Loucy (cell line): Measurements from ENCODE around the gene CXCR3.

Experiments used
- H2AFZ ChIP-seq: fragments of 200-600 bp; sonication (generic); 2 replicates; pipeline ENCODE4 v1.6.0; 2016; ENCODE audit warnings: antibody characterized with exemption, mild to moderate bottlenecking, low read length, moderate library complexity
- H3F3A ChIP-seq: fragments of 200-600 bp; 2 replicates; pipeline ENCODE4 v1.6.0; 2016; ENCODE audit warnings: antibody characterized with exemption, low read depth, mild to moderate bottlenecking
- H3K27me3 ChIP-seq: fragments of 200-600 bp; sonication (generic); 2 replicates; pipeline ENCODE4 v1.6.1; 2014; ENCODE audit warnings: low read length, mild to moderate bottlenecking; ENCODE audit not compliant: insufficient read depth, poor library complexity, severe bottlenecking
- H3K36me3 ChIP-seq: fragments of 200-600 bp; sonication (generic); 2 replicates; pipeline ENCODE4 v1.6.1; 2016; ENCODE audit warnings: low read length; ENCODE audit not compliant: insufficient read depth
- H3K4me1 ChIP-seq: fragments of 200-600 bp; sonication (generic); 2 replicates; pipeline ENCODE4 v1.5.1; 2014; ENCODE audit warnings: low read length, mild to moderate bottlenecking; ENCODE audit not compliant: insufficient read depth, poor library complexity, severe bottlenecking
- H3K4me2 ChIP-seq: fragments of 200-600 bp; sonication (generic); 2 replicates; pipeline ENCODE4 v1.6.0; 2014; ENCODE audit warnings: antibody characterized with exemption, low read length, low read depth, mild to moderate bottlenecking; ENCODE audit not compliant: poor library complexity, severe bottlenecking
- H3K4me3 ChIP-seq: fragments of 200-600 bp; sonication (generic); 2 replicates; pipeline ENCODE4 v1.5.1; 2014; ENCODE audit warnings: low read length, mild to moderate bottlenecking, mixed read lengths; ENCODE audit not compliant: poor library complexity, severe bottlenecking
- H3K79me2 ChIP-seq: fragments of 200-600 bp; sonication (generic); 2 replicates; pipeline ENCODE4 v1.6.1; 2014; ENCODE audit warnings: low read length; ENCODE audit not compliant: insufficient read depth
- H3K9ac ChIP-seq: fragments of 200-600 bp; sonication (generic); 2 replicates; pipeline ENCODE4 v1.6.0; 2014; ENCODE audit warnings: mild to moderate bottlenecking, low read depth, low read length, moderate library complexity; ENCODE audit not compliant: poor library complexity, severe bottlenecking
- H3K9me2 ChIP-seq: fragments of 200-600 bp; sonication (generic); replicated peaks from 2 replicates; pipeline ENCODE4 v1.6.1; 2016; ENCODE audit warnings: low read depth, low read length, mixed read lengths
- H3K9me3 ChIP-seq: fragments of 200-600 bp; sonication (generic); 2 replicates; pipeline ENCODE4 v1.6.1; 2014; ENCODE audit warnings: mild to moderate bottlenecking, antibody characterized with exemption, low read length, low read depth; ENCODE audit not compliant: insufficient read depth
- H4K20me1 ChIP-seq: fragments of 200-600 bp; sonication (generic); 2 replicates; pipeline ENCODE4 v1.6.0; 2014; ENCODE audit warnings: antibody characterized with exemption, low read length, mild to moderate bottlenecking; ENCODE audit not compliant: insufficient read depth, poor library complexity, severe bottlenecking
- EZH2phosphoT487 ChIP-seq: fragments of 200-600 bp; IDR thresholded peaks from 2 replicates; pipeline ENCODE4 v1.6.1; 2018; ENCODE audit warnings: antibody characterized with exemption, mild to moderate bottlenecking, moderate library complexity, borderline replicate concordance
- TF ChIP-seq, protein P1 (sequence below): fragments of 200-600 bp; sonication (generic); conservative IDR thresholded peaks from 2 replicates; pipeline ENCODE4 v1.5.1; 2014; ENCODE audit warnings: mild to moderate bottlenecking, antibody characterized with exemption, low read length

The CXCR3 gene

DNA sequence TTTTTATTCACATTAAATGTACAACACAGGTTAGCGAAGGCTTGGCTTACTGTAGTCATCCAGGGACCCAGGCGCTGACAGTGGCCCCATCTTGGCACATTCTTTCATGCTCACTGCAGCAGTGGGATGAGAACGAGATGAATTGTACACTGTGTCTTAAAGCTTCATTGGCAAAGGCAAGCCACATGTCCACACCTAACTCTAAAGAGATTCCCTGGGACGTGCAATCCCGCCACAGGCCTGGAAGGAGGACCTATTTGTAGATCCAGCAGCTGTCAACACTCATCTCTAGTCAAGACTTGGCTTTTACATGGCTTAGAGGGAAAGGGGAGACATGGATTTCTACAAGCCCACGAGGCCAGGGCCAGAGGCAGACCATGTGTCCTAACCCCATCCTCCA is 16.1 kb upstream of the CXCR3 start:
- H4K20me1 ChIP-seq: no peaks in the 10 kb centered on the region
- H2AFZ ChIP-seq: no peak overlapping the region
- no peaks in the 10 kb centered on the region for H3F3A ChIP-seq
- no peaks in the 10 kb centered on the region for H3K9me3 ChIP-seq
- no peak overlapping the region for H3K4me3 ChIP-seq
- H3K27me3 ChIP-seq: no peaks in the 10 kb centered on the region
- H3K9me2 ChIP-seq: no peaks in the 10 kb centered on the region
- no peak overlapping the region for H3K9ac ChIP-seq
- peaks cover 22% of the 10 kb centered on the region for H3K4me1 ChIP-seq
- no peaks in the 10 kb centered on the region for H3K79me2 ChIP-seq
- H3K4me2 ChIP-seq: no peak overlapping the region
- H3K36me3 ChIP-seq: no peaks in the 10 kb centered on the region
- TF ChIP-seq EZH2phosphoT487: no peak
- TF ChIP-seq, protein P1, sequence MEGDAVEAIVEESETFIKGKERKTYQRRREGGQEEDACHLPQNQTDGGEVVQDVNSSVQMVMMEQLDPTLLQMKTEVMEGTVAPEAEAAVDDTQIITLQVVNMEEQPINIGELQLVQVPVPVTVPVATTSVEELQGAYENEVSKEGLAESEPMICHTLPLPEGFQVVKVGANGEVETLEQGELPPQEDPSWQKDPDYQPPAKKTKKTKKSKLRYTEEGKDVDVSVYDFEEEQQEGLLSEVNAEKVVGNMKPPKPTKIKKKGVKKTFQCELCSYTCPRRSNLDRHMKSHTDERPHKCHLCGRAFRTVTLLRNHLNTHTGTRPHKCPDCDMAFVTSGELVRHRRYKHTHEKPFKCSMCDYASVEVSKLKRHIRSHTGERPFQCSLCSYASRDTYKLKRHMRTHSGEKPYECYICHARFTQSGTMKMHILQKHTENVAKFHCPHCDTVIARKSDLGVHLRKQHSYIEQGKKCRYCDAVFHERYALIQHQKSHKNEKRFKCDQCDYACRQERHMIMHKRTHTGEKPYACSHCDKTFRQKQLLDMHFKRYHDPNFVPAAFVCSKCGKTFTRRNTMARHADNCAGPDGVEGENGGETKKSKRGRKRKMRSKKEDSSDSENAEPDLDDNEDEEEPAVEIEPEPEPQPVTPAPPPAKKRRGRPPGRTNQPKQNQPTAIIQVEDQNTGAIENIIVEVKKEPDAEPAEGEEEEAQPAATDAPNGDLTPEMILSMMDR: no peak

DNA sequence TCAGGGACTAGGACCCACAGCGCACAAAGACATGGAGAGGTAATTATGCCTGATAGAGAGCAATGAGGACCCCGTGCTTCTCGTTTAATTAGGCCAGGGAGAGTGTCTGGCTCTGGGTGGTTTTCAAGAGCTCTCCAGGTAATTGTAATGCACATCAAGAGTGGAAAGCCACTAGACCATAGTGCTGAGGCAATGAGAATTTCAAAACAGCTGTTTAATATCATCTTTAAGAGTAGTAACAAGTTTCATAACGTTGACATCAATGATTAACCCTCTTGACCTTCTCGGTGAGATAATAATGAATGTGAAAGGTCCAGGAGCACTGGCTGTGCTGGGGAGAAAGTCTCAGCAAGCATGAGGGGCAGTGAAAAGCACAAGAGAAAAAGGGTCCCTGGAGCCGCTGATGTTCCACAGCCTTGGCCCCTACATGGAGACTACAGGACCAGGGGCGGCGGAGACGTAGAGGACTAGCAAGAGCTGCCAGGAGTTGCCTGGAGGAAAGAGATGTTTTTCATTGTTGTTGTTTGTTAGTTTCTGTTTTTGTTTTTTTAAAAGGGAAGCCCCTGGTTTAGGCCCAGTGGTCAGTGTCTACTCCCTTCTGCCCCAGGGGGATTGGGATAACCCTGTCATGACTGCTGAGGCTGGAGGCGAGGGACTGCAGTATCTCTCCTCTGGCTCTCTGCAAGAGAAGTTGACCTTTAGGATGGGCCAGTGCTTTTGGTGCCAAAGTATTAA is 14.8 kb upstream of the CXCR3 start:
- H3K9me2 ChIP-seq: no peaks in the 10 kb centered on the region
- H3K9me3 ChIP-seq: no peaks in the 10 kb centered on the region
- no peak overlapping the region for H3K4me3 ChIP-seq
- H3K4me2 ChIP-seq: no peak overlapping the region
- H3K4me1 ChIP-seq: peaks cover 25% of the 10 kb centered on the region
- no peak for TF ChIP-seq EZH2phosphoT487
- TF ChIP-seq, protein P1: no peak
- no peaks in the 10 kb centered on the region for H3F3A ChIP-seq
- H3K79me2 ChIP-seq: no peaks in the 10 kb centered on the region
- H2AFZ ChIP-seq: no peak overlapping the region
- H4K20me1 ChIP-seq: no peaks in the 10 kb centered on the region
- no peak overlapping the region for H3K9ac ChIP-seq
- no peaks in the 10 kb centered on the region for H3K36me3 ChIP-seq
- H3K27me3 ChIP-seq: no peaks in the 10 kb centered on the region

DNA sequence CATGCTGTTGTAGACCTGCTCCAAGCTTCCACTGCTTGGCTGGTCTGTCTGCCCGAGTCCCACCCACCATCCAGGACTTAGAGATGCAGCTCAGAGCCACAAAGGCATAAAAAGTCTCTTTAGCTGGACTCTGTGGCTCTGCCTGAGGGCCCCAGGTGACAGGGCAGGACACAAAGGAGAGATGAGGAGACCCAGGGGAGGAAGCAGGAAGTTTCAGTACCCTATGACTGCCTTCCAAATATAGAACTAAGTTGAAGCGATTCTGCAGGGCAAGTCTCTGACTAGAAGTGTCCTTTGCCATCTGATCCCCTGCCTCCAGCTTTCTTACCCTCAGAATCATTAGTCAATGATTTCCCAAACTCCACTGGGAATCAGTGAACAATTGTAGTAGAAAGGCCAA is 11.2 kb upstream of the CXCR3 start:
- no peaks in the 10 kb centered on the region for H3K79me2 ChIP-seq
- no peaks in the 10 kb centered on the region for H3K27me3 ChIP-seq
- peak overlapping the region; percentile 43 for H3K4me2 ChIP-seq
- no peaks in the 10 kb centered on the region for H3K9me2 ChIP-seq
- peak overlapping the region; percentile 39 for H3K9ac ChIP-seq
- no peaks in the 10 kb centered on the region for H3K36me3 ChIP-seq
- no peaks in the 10 kb centered on the region for H3K9me3 ChIP-seq
- no peaks in the 10 kb centered on the region for H3F3A ChIP-seq
- peak overlapping the region; percentile 92 for H2AFZ ChIP-seq
- no peak for TF ChIP-seq EZH2phosphoT487
- TF ChIP-seq, protein P1: no peak
- H3K4me1 ChIP-seq: peaks cover 9% of the 10 kb centered on the region
- no peak overlapping the region for H3K4me3 ChIP-seq
- H4K20me1 ChIP-seq: no peaks in the 10 kb centered on the region
